CD4-positive, alpha-beta T cell treated with Interleukin-4 for 1 hour (primary cell): ENCODE results near the gene EXD3.

ENCODE experiments used
- DNase-seq, 2 donors: peaks; one replicate each; pipeline ENCODE4 v3.0.0-alpha.2; 2020 to 2022

EXD3 gene

DNA sequence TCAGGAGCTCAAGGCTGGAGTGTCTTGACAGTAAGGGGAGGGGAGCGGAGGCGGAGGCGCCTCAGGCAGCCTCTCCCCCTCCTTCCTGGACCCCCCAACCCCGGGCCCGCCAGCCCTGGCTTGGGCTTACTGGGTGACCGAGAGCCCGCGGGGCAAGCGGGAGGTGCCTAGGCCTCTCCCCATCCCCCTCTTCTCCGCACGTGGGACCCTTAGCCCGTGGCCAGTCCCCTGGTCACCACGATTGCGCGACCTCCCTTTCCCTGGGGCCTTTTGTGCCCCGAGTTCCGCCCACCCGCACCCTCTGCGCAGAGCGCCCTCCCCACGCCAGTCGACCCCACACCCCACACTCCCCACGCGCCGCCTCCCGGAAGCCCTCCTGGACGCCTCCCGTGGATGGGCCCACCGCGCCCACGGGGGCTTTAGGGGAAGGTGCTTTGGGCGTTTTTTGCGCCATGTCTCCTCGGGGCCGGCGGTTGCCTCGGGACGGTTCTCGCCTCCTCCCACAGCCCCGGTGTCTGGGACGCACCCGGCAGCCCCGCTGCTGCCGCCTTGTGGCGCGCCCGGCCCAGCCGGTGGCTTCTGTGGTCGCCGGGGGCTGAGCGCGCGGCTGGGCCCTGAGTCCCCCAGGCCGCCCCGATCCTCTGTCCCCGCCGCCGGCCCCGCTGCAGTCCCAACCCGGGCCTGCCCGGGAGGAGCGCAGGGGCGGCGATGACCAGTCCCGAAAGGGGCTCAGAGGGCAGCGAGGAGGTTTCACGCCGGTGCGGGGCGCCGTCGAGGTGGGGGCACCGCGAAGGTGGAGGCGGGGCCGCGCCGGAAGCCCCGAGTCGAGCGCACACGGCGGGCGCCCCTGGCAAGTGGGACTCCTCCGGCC is 142.3 kb downstream of the EXD3 start:
- no peak for DNase-seq

DNA sequence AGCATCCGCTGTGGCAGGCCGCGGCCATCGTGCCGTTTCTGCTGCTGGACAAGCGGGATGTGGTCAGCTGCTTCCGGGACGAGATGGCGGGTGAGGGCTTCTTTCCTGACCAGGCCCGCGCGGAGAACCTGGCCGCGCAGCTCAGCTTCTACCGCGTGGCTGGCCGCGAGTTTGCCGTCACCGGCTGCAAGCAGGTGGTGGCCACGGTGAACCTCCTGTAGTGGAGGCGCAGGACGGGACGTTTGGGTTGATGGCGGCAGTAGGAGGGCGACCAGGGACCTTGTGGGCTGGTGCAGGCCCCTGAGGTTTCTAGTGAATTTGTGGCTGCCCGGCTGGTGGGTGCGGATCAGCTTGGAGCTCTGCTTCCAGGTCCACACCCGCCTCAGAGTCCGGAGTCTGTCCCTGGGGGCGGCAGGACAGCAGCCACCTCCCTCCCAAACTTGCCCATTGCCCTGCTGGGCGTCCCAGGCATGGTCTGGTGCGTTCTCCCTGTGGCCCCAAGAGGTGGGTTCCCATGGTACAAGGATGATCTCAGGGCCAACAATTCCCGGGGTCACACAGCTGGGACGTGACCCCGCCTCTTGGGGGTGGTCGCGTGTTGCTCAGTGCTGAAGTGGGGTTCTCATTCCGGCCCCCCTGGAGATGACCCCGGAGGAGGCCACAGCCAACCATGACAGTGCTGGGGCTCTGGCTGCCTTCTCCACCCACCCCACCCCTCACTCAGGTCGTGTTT is 143.1 kb downstream of the EXD3 start:
- DNase-seq = no peak

- no peak for DNase-seq
Measured at GRCh38 chr9:137278721-137279711, 143.9 kb downstream of the EXD3 start.

DNA sequence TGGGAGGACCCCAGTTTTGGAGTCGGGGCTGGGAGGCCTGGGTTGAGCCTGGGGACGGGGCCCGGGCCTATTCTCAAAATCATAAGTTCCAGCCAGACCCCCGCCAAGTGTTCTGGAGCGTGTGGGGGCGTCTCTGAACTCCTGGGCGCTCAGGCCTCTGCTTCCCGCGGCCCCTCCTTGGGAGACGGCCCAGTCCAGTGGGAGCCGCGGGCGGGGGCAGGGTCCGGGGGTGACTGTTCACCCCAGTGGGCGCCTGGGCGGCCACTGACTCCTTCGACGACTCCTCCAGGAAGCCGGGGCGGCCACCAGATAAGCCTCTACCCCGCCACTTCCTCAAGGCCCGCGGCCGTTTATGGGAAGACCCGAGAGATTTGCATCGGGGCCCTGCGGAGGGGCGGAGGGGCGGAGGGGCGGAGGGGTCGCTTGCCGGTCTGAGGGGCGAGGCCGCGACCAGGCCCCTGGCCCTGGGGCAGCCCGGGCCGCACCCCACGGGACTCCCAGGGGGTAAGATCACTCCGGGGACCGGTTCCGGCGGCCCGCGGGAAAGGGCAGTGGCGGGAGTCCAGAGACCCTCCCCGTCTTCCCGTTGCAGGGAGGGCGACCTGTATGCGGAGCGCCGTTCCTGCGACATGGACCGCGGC is 144.8 kb downstream of the EXD3 start:
- DNase-seq = no peak

DNA sequence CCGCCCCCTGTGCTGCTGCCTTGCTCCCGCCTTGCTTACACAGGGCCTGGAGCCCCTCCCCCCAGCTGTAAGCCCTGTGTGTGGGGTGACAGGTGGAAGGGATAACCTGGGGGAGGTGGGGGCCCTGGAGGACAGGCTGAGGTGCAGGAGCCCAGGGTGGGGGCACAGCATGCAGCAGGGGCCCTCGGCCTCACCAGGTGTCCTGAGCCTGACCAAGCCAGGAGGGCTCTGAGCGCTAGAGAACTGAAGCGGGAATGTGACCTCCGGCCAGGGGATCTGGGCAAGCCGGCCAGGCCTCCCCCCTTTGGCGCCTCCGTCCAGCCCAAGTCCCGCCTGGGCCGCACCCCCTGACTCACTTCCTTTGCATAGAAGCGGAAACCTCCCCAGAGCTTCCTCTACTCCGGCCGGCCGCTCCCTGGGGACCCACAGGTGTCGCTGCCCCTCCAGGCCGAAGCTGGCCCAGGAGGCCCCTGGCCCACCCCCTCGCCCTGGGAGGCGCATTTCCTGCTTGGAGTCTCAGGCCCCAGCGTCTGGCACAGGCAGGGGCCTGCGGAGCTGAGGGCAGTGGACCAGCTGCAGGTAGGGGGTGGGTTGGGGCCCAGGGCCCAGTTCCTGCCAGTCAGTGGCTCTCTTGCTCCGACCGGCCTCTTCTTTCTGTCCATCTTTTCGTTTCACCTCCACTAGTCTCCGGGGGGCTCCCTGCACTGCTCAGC is 145.5 kb downstream of the EXD3 start, which contains the start of gene TOR4A:
Gene TOR4A (plus strand): TSS at position 398 of the 713 bp plus-strand sequence. CDS start 964 bp downstream, outside the sequence.
- peak; percentile 31 to 66 for DNase-seq

DNA sequence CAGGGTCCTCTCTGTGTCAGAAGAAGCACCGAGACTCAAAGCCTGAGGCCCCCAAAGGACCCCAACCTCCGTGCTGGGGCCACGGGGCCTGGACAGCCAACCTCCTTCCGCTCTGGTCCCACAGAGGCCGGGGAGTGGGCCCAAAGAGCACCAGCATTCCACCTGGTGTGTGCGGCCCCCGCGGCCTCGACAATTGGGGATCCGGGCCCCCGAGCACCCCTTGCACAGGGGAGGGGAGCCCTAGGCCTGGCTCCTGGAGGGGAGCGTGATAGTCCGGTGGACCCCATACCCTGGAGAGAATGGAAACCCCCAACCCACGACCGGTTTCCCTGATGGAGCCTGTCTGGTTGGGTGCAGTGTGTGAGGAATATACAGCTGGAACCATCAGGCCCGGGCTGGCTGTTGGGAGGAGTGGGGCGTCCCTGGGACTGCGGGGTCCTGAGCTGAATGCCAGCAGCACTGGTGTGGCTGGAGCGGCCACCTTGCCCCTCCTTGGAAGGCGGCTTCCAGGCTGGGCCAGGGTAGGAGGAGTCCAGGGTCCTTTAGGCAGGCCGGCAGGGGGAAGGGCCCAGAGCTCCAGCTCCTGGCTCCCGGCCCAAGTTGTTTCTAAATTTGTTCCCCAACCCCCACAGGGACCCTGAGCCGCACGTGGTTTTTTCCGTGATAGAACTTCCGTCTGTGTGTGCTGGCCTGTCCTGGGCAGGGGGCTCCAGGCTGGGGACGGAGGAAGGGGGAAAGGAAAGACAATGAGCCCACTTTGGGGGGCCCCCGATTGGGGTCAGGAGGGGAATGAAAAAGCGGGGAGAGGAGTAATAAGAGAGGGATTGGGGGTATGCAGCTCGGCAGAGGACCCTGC is 146.3 kb downstream of the EXD3 start:
- no peak for DNase-seq

- DNase-seq = no peak
Measured at GRCh38 chr9:137275588-137276472, 147.1 kb downstream of the EXD3 start.

- DNase-seq = no peak
Measured at GRCh38 chr9:137275203-137275587, 147.8 kb downstream of the EXD3 start.

DNA sequence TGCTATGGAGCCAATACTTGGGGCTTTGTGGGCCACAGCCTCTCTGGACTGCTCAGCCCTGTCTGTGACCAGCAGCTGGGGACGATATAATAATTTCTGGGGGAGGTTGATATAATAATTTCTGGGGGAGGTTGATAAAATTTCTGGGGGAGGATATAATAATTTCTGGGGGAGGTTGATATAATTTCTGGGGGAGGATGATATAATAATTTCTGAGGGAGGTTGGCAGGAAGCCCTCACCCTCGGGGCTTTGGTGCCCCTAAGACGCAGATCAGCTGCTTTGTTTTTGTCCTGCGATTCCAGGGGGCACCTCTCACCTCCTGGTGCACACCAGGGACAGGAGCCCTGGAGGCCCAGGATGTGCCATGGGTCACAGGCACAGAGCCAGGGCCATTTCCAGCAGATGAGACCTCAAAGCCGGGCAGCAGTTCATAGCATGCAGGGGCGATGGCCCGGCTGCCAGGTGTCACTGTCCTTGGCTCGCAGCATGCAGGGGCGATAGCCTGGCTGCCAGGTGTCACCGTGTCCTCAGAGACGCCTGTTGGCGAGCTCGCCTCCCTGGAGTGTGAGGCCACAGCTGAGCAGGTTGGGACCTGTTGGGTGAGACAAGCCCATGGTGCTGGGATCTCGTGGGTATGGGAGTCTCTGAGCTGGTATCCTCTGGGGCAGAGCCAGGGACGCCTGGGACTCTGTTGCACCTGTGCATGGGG is 149.2 kb downstream of the EXD3 start:
- DNase-seq = no peak

- no peak for DNase-seq
Measured at GRCh38 chr9:137273095-137273490, 149.9 kb downstream of the EXD3 start.

- DNase-seq = no peak
Measured at GRCh38 chr9:137272241-137273094, 150.5 kb downstream of the EXD3 start.

DNA sequence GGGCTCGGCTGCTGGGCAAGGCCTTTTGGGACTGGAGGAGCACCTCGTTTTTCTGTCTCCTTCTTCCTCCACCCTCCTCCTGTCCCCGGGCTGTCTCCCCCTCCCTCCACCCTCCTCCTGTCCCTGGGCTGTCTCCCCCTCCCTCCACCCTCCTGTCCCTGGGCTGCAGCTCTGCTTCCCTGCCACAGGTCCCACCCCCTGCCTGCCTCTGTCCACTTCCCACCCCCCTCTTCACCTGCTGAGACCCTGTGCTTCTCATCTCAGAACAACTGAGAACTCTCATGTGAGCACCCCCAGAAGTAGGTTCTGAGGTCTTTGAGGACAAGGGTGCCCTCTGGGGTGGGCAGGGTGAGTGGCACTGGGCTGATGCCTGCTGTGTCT is 151.3 kb downstream of the EXD3 start:
- no peak for DNase-seq

DNA sequence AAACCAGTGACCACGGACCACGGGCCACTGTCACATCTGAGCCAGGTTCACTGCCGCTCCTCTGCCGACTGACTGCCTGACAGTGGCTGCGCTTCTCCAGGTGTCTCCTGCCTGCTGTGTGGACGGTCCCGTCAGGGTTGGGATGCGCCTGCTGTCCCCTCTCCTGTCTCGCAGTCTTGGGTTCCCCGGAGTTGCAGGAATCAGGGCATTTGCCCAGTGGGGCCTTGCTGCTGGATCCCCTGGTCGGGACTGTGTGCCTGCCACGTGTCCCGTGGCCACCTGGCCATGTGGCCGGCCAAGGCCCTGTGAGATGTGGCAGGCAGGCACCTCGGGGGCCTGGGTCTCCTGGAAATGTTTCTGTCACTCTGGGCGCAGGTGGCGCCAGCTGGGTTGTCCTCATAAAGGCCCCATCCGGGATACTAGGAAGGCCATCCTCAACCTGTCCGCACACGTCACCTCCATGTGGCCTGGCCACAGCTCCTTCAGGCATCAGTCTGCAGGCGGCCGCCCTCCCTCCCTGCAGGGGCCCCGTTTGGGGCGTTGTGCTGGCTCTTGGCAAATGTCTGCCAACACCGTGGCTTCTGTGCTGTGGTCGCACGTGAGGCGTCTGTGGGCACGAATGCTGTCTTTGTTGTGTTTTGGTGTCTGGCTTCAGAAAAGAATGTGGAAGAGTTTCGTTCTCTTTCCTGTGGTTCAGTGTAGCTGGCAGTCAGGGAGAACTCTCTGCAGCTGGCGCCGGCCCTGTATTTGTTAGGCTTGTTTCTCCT is 151.8 kb downstream of the EXD3 start:
- DNase-seq = peak in 1 of 2 donors; percentile 31

- DNase-seq = no peak
Measured at GRCh38 chr9:137269231-137269772, 153.7 kb downstream of the EXD3 start.

DNA sequence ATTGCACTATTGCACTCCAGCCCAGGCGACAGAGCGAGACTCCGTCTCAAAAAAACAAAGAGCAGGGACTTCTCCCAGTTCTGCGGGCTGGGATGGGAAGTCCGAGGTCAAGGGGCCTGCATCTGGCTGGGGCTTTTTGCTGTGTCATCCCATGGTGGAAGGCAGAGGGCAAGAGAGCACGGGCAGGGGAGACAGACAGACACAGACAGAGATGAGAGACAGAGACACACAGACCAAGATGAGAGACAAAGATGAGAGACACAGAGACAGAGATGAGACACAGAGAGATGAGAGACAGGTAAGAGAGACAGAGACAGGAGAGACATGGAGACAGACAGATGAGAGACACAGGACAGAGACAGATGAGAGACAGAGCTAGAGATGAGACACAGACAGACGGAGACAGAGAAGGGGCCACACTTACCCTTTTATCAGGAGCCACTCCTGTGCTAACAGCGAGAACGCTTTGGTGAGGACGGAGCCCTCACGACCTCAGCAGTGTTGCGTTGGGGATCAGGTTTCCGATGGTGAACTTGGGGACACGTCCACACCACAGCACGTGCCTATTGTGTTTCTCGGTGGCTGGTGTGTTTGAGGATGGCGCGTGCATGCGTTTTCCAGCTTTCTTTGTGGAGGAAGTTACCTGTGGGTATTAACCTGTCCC is 154.3 kb downstream of the EXD3 start:
- no peak for DNase-seq

GRCh38 chr9:137267933-137268355 is 155.0 kb downstream of the EXD3 start:
- no peak for DNase-seq
